ENCODE measurements around the gene KRTAP12-4. TPM values are rescaled to one million over a fixed set of nuclear protein-coding genes. Genes with fewer than 3 reads are reported as not detected.
"Not testable (repeated sequence)": the region's sequence is repeated elsewhere in the genome, so short reads cannot be mapped to it uniquely, and the experiment has no call there.

KRTAP12-4 gene
- total RNA-seq, 1 donor from 2014 or later: not detected

- DNase-seq (ENCODE audit: low read depth in 2 of 2): no peak
Measured at GRCh38 chr21:44613386-44614155, 40.9 kb downstream of the KRTAP12-4 start.

GRCh38 chr21:44612669-44613229, 41.7 kb downstream of the KRTAP12-4 start:
- no peak for DNase-seq (ENCODE audit: low read depth in 2 of 2)

GRCh38 chr21:44612029-44612486, 42.4 kb downstream of the KRTAP12-4 start, which contains the start of gene KRTAP10-8:
TSS of gene KRTAP10-8 (plus strand) at chr21:44612079. CDS start at chr21:44612101, 22 bp downstream.
- DNase-seq (ENCODE audit: low read depth in 2 of 2): no peak

- DNase-seq (ENCODE audit: low read depth in 2 of 2): no peak
Measured at GRCh38 chr21:44611551-44611950, 42.9 kb downstream of the KRTAP12-4 start.

GRCh38 chr21:44610157-44610843, 44.2 kb downstream of the KRTAP12-4 start:
- not testable (repeated sequence) for DNase-seq (ENCODE audit: low read depth in 2 of 2)

GRCh38 chr21:44609193-44609592, 45.3 kb downstream of the KRTAP12-4 start:
- no peak for DNase-seq (ENCODE audit: low read depth in 2 of 2)

GRCh38 chr21:44606495-44606894, 48.0 kb downstream of the KRTAP12-4 start:
- DNase-seq (ENCODE audit: low read depth in 2 of 2): no peak

Other genes with a start within 250 kb of the KRTAP12-4 start
- 0.65 and 0.99 TPM in 2 replicates for gene LRRC3, start 199.1 kb downstream of the KRTAP12-4 start, total RNA-seq
- not detected in 2 replicates for gene KRTAP10-1, start 114.5 kb downstream of the KRTAP12-4 start, total RNA-seq
- gene KRTAP10-2, start 103.2 kb downstream of the KRTAP12-4 start, total RNA-seq: not detected in 2 replicates
- not detected in 2 replicates for gene KRTAP10-3, start 95.9 kb downstream of the KRTAP12-4 start, total RNA-seq
- gene KRTAP10-4, start 80.9 kb downstream of the KRTAP12-4 start, total RNA-seq: not detected in 2 replicates
- not detected in 2 replicates for gene KRTAP10-5, start 74.1 kb downstream of the KRTAP12-4 start, total RNA-seq
- not detected in 2 replicates for gene KRTAP10-6, start 62.2 kb downstream of the KRTAP12-4 start, total RNA-seq
- gene KRTAP10-7, start 54.1 kb downstream of the KRTAP12-4 start, total RNA-seq: not detected in 2 replicates
- gene KRTAP10-8, start 42.6 kb downstream of the KRTAP12-4 start, total RNA-seq: not detected in 2 replicates
- gene KRTAP10-9, start 27.6 kb downstream of the KRTAP12-4 start, total RNA-seq: not detected in 2 replicates
- not detected in 2 replicates for gene KRTAP10-10, start 17.3 kb downstream of the KRTAP12-4 start, total RNA-seq
- gene KRTAP10-11, start 8.2 kb downstream of the KRTAP12-4 start, total RNA-seq: not detected in 2 replicates
- not detected in 2 replicates for gene KRTAP12-3, start 3.3 kb upstream of the KRTAP12-4 start, total RNA-seq
- not detected in 2 replicates for gene KRTAP12-2, start 12.3 kb upstream of the KRTAP12-4 start, total RNA-seq
- gene KRTAP12-1, start 27.5 kb upstream of the KRTAP12-4 start, total RNA-seq: not detected in 2 replicates
- gene KRTAP10-12, start 42.5 kb upstream of the KRTAP12-4 start, total RNA-seq: not detected in 2 replicates
- gene TSPEAR, start 56.9 kb upstream of the KRTAP12-4 start, total RNA-seq: under 0.01 TPM in 2 replicates
- 73.9 and 92.3 TPM in 2 replicates for gene UBE2G2, start 147.2 kb upstream of the KRTAP12-4 start, total RNA-seq
- gene SUMO3, start 163.4 kb upstream of the KRTAP12-4 start, total RNA-seq: 68.7 and 70.0 TPM in 2 replicates
- 291 and 379 TPM in 2 replicates for gene PTTG1IP, start 219.0 kb upstream of the KRTAP12-4 start, total RNA-seq